DOHH2 (cell line): ENCODE measurements around the gene CDC6.

Experiments used
- H3F3A ChIP-seq: fragments of 200-600 bp; sonication (generic), shearing (Covaris generic); 2 replicates; pipeline ENCODE4 v1.6.0; 2016; ENCODE audit warnings: antibody characterized with exemption, mild to moderate bottlenecking; ENCODE audit not compliant: control insufficient read depth, insufficient read depth
- H3K27ac ChIP-seq: fragments of 200-600 bp; sonication (generic); 2 replicates; pipeline ENCODE4 v1.5.1; 2014; ENCODE audit warnings: low read depth, mild to moderate bottlenecking, low read length, moderate library complexity
- H3K27me3 ChIP-seq: fragments of 200-600 bp; sonication (generic); 2 replicates; pipeline ENCODE4 v1.6.1; 2014; ENCODE audit warnings: mild to moderate bottlenecking, low read length, mixed read lengths; ENCODE audit not compliant: control insufficient read depth
- H3K36me3 ChIP-seq: fragments of 200-600 bp; sonication (generic); 2 replicates; pipeline ENCODE4 v1.6.1; 2014; ENCODE audit warnings: mild to moderate bottlenecking, low read length, moderate library complexity, mixed read lengths; ENCODE audit not compliant: control insufficient read depth
- H3K4me1 ChIP-seq: fragments of 200-600 bp; sonication (generic); 2 replicates; pipeline ENCODE4 v1.6.1; 2014; ENCODE audit warnings: mild to moderate bottlenecking, low read length, mixed read lengths; ENCODE audit not compliant: control insufficient read depth
- H3K4me2 ChIP-seq: fragments of 200-600 bp; sonication (generic); 2 replicates; pipeline ENCODE4 v1.6.0; 2014; ENCODE audit warnings: mild to moderate bottlenecking, low read length, moderate library complexity
- H3K4me3 ChIP-seq: fragments of 200-600 bp; sonication (generic); 2 replicates; pipeline ENCODE4 v1.5.1; 2014; ENCODE audit warnings: mild to moderate bottlenecking, low read length, mixed read lengths
- H3K79me2 ChIP-seq: fragments of 200-600 bp; sonication (generic); 2 replicates; pipeline ENCODE4 v1.6.1; 2014; ENCODE audit warnings: mild to moderate bottlenecking, low read length, mixed read lengths; ENCODE audit not compliant: control insufficient read depth
- H3K9me2 ChIP-seq: fragments of 200-600 bp; sonication (generic); replicated peaks from 2 replicates; pipeline ENCODE4 v1.6.1; 2014; ENCODE audit warnings: mild to moderate bottlenecking, low read length, mixed read lengths; ENCODE audit not compliant: control insufficient read depth
- H3K9me3 ChIP-seq: fragments of 200-600 bp; sonication (generic); 2 replicates; pipeline ENCODE4 v1.6.1; 2014; ENCODE audit warnings: antibody characterized with exemption, low read length, mixed read lengths; ENCODE audit not compliant: control insufficient read depth, insufficient read depth
- H4K20me1 ChIP-seq: fragments of 200-600 bp; sonication (generic); 2 replicates; pipeline ENCODE4 v1.6.0; 2014; ENCODE audit warnings: low read depth, mild to moderate bottlenecking, antibody characterized with exemption, low read length, moderate library complexity; ENCODE audit not compliant: control insufficient read depth, insufficient read depth
- EZH2phosphoT487 ChIP-seq: fragments of 200-600 bp; sonication (generic); IDR thresholded peaks from 2 replicates; pipeline ENCODE4 v1.6.1; 2017; ENCODE audit warnings: borderline replicate concordance, mild to moderate bottlenecking, antibody characterized with exemption, low read length, moderate library complexity, mixed read lengths
- TF ChIP-seq, protein P1 (sequence below): fragments of 200-600 bp; sonication (generic); IDR thresholded peaks from one replicate; pipeline ENCODE4 v1.5.1; 2014; ENCODE audit warnings: antibody characterized with exemption, mild to moderate bottlenecking, low read depth, low read length; ENCODE audit not compliant: poor library complexity, severe bottlenecking

Gene CDC6

DNA sequence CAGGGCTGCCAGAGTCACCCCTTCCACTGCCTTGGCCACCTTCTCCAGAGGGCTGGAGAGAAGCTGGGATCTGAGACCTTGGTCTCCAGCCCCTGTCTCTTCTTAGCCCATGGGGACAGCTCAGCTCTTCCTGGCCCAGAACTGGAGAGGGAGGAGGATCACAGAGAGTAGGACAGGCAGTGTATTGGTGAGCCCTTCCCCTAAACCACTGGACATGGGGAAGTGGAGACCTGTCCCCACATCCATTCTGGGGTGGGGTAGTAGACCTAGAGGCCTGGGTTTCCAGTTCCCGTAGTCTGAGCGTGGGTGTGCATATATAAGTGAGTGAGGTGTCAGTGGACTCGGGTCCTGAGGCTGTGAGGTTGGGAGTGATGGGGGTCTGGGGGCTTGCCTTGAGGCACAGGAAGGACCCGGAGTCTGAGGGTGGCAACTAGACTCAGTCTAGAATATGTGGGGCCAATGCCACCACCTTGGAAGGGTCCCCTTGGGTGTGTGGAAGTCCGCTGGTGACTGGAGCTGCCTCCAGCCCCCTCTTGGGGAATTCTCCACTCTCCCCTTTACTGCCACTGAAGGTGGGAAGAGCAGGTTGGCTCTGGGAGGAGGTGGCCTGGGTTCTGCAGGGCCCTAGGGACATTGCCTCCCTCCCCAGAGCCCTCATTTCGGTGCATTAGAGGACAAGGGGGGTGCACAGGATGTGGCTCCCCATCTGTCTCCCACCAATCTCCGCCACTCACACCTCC is 56.9 kb downstream of the CDC6 start:
- Histone ChIP-seq H3K27me3 (peaks cover 11% of the 10 kb centered on the region), H4K20me1 (peaks cover 12% of the 10 kb centered on the region), H3K4me2 (peak overlapping the region; percentile 75), H3K9me2 (no peaks in the 10 kb centered on the region), H3F3A (peaks cover 15% of the 10 kb centered on the region), H3K4me3 (peak overlapping the region; percentile 55), H3K27ac (no peak overlapping the region), H3K9me3 (no peaks in the 10 kb centered on the region), H3K36me3 (peaks cover 10% of the 10 kb centered on the region), H3K79me2 (peaks cover 11% of the 10 kb centered on the region; the same call in 1 of the 2 replicates), H3K4me1 (peaks cover 87% of the 10 kb centered on the region)
- TF ChIP-seq, protein P1, sequence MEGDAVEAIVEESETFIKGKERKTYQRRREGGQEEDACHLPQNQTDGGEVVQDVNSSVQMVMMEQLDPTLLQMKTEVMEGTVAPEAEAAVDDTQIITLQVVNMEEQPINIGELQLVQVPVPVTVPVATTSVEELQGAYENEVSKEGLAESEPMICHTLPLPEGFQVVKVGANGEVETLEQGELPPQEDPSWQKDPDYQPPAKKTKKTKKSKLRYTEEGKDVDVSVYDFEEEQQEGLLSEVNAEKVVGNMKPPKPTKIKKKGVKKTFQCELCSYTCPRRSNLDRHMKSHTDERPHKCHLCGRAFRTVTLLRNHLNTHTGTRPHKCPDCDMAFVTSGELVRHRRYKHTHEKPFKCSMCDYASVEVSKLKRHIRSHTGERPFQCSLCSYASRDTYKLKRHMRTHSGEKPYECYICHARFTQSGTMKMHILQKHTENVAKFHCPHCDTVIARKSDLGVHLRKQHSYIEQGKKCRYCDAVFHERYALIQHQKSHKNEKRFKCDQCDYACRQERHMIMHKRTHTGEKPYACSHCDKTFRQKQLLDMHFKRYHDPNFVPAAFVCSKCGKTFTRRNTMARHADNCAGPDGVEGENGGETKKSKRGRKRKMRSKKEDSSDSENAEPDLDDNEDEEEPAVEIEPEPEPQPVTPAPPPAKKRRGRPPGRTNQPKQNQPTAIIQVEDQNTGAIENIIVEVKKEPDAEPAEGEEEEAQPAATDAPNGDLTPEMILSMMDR: no peak
- no peak for TF ChIP-seq EZH2phosphoT487

DNA sequence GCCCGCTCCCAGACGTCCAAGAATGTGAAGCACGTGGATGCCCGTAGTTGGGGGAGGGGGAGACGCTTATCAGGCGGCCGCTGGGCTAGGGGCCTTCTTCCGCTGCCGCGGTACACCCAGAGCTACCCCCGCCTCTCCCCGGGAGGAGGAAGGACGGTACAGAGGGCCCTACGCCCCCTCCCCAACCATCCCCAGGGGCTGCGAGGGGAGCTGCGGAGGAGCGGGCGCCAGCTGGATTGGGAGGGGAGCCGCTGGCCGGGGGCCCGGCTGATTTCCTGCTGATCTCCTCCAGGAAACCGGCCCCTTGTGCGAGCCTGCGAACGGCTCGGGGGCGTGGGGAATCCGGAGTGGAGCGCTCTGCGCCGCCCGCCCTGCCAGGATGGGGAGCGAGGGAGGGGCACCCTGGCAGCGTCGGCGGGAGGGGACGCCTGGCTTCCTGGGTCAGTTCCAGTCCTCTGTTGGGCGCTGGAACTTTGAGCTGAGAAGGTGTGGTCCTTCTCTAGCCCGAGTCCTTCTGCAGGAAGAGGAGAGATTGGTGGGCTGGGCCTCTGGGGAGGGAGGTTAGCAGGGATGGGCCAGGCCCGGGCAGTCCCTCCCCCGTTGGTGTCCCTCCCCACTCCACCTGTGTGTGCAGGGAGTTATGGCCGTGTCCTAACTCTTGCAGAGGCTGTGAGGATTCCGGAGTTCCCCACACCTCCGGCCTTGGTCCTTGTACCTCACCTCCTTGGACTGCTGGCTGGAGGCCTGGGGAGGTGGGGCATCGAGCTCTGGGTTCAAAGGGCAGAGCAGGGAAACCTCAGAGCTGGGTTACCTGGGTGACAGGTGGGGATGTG is 57.7 kb downstream of the CDC6 start:
- Histone ChIP-seq H3K27me3 (peaks cover 11% of the 10 kb centered on the region), H3K4me2 (peak overlapping the region; percentile 75), H3K4me3 (peak overlapping the region; percentile 55), H3K36me3 (peaks cover 4% of the 10 kb centered on the region; the same call in 1 of the 2 replicates), H3K4me1 (peaks cover 79% of the 10 kb centered on the region), H3K9me2 (no peaks in the 10 kb centered on the region), H3K9me3 (no peaks in the 10 kb centered on the region), H4K20me1 (peaks cover 6% of the 10 kb centered on the region), H3K79me2 (peaks cover 11% of the 10 kb centered on the region; the same call in 1 of the 2 replicates), H3F3A (peaks cover 12% of the 10 kb centered on the region), H3K27ac (no peak overlapping the region)
- no peak for TF ChIP-seq EZH2phosphoT487
- TF ChIP-seq, protein P1: no peak

DNA sequence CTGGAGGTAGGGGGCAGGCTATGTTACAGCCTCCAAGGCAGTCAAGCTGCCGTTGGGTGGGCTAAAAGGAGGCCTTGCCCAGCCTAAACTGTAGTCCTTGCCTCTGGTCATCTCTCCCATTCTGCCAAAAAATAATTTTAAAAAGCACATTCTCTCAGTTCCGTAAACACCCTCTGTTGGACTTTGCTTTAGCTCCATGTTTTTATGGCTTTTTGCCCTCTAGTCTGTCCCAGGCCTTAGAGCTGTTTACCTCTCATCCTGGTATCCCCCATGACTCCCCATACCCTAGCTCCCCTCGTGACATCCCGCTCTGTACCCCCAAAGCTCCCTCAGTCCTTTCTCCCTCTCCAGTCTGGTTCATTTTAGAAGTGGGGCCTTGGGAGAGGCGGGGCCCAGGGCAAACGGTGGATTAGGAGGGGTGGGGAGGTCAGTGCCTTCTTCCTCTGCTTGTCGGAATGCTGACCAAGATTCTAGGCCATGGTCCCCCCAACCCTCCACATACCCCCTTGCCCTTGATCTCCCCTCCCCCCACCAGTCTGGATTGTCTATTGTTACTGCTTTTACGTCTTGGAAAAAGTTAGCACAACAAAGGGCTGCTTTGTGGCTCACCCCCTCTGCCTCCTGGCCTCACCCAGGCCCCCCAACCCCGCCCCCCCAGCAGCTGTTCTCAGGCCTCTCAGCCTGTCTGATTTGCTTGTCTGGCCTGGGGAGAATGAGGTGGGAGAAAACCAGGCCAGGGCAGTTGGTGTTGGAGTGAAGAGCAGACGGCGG is 58.5 kb downstream of the CDC6 start:
- Histone ChIP-seq H3F3A (peaks cover 8% of the 10 kb centered on the region; the same call in 1 of the 2 replicates), H3K79me2 (peaks cover 11% of the 10 kb centered on the region; the same call in 1 of the 2 replicates), H3K4me3 (peak overlapping the region; percentile 55; the same call in 1 of the 2 replicates)

More for the DNA sequence above, 58.5 kb downstream of the CDC6 start:
- Histone ChIP-seq H3K27me3 (peaks cover 11% of the 10 kb centered on the region), H3K9me2 (no peaks in the 10 kb centered on the region), H3K27ac (no peak overlapping the region), H3K4me2 (peak overlapping the region; percentile 75), H4K20me1 (peaks cover 6% of the 10 kb centered on the region), H3K4me1 (peaks cover 71% of the 10 kb centered on the region), H3K9me3 (no peaks in the 10 kb centered on the region), H3K36me3 (peaks cover 4% of the 10 kb centered on the region; the same call in 1 of the 2 replicates)
- TF ChIP-seq EZH2phosphoT487: no peak
- TF ChIP-seq, protein P1: no peak
